Measurements from ENCODE around the gene TMEM168. TPM values are rescaled to one million over a fixed set of nuclear protein-coding genes. Genes with fewer than 3 reads are reported as not detected.

The TMEM168 gene
- total and polyA plus RNA-seq, 2 donors, result 14.6 to 15.7 TPM

GRCh38 chr7:112715525-112715924 is 74.7 kb downstream of the TMEM168 start:
- H3K4me3 ChIP-seq (ENCODE audit: low read length in 2 of 2), result no peak overlapping the region
- 91% methylated on average over 4 of the region's 4 CpGs for WGBS
- H3K4me1 ChIP-seq (ENCODE audit: control insufficient read depth in 2 of 2, insufficient read depth in 2 of 2, low read length in 2 of 2), result no peaks in the 10 kb centered on the region
- no peaks in the 10 kb centered on the region for H3K27me3 ChIP-seq (ENCODE audit: control insufficient read depth in 2 of 2, insufficient read depth in 1 of 2, low read length in 1 of 2)
- no peaks in the 10 kb centered on the region for H3K36me3 ChIP-seq (ENCODE audit: control insufficient read depth in 2 of 2, insufficient read depth in 2 of 2, low read length in 1 of 2)
- no peak overlapping the region for H3K27ac ChIP-seq (ENCODE audit: low read depth in 1 of 2, low read length in 1 of 2)
- DNase-seq (ENCODE audit: low read depth in 6 of 9, low spot score in 9 of 9), result no peak
- no peaks in the 10 kb centered on the region for H3K9me3 ChIP-seq (ENCODE audit: control insufficient read depth in 2 of 2, insufficient read depth in 1 of 2, low read length in 1 of 2)

- DNase-seq (ENCODE audit: low read depth in 6 of 9, low spot score in 9 of 9), result no peak
- WGBS, result 93% methylated on average over 2 of the region's 2 CpGs
- Histone ChIP-seq H3K4me3 (ENCODE audit: low read length in 2 of 2) (no peak overlapping the region), H3K27ac (ENCODE audit: low read depth in 1 of 2, low read length in 1 of 2) (no peak overlapping the region), H3K4me1 (ENCODE audit: control insufficient read depth in 2 of 2, insufficient read depth in 2 of 2, low read length in 2 of 2) (no peaks in the 10 kb centered on the region), H3K27me3 (ENCODE audit: control insufficient read depth in 2 of 2, insufficient read depth in 1 of 2, low read length in 1 of 2) (no peaks in the 10 kb centered on the region), H3K9me3 (ENCODE audit: control insufficient read depth in 2 of 2, insufficient read depth in 1 of 2, low read length in 1 of 2) (no peaks in the 10 kb centered on the region), H3K36me3 (ENCODE audit: control insufficient read depth in 2 of 2, insufficient read depth in 2 of 2, low read length in 1 of 2) (no peaks in the 10 kb centered on the region)
These were observed 75.3 kb downstream of the TMEM168 start for GRCh38 chr7:112714917-112715316.
